Neural cell (in vitro differentiated cells): ENCODE data around the gene KRTAP5-8. TPM values are rescaled to one million over a fixed set of nuclear protein-coding genes. Genes with fewer than 3 reads are reported as not detected.
"Not testable (repeated sequence)": the region's sequence is repeated elsewhere in the genome, so short reads cannot be mapped to it uniquely, and the experiment has no call there.

Experiments
- H2AFZ ChIP-seq: fragments of 200-600, 300-800 bp; sonication (generic), shearing (Covaris generic); 2 replicates; pipeline ENCODE4 v1.6.0; 2014; ENCODE audit warnings: low read depth, mild to moderate bottlenecking, antibody characterized with exemption, low read length, moderate library complexity
- H3F3A ChIP-seq: fragments of 200-600 bp; shearing (Covaris generic); 2 replicates; pipeline ENCODE4 v1.6.1; 2016; ENCODE audit warnings: mild to moderate bottlenecking, moderate library complexity, mixed read lengths, antibody characterized with exemption, low read length; ENCODE audit not compliant: insufficient read depth, poor library complexity, severe bottlenecking
- H3K27ac ChIP-seq: fragments of 200-600, 300-800 bp; sonication (generic), shearing (Covaris generic); 2 replicates; pipeline ENCODE4 v1.5.1; 2014; ENCODE audit warnings: mild to moderate bottlenecking, low read length, moderate library complexity
- H3K27me3 ChIP-seq: fragments of 300-800, 200-600 bp; sonication (generic), shearing (Covaris generic); 2 replicates; pipeline ENCODE4 v1.6.0; 2014; ENCODE audit warnings: mild to moderate bottlenecking, low read depth, low read length, moderate library complexity; ENCODE audit not compliant: insufficient read depth
- H3K36me3 ChIP-seq: fragments of 300-800, 200-600 bp; sonication (generic), shearing (Covaris generic); 2 replicates; pipeline ENCODE4 v1.5.1; 2014; ENCODE audit warnings: mild to moderate bottlenecking, antibody characterized with exemption, low read length, moderate library complexity; ENCODE audit not compliant: insufficient read depth
- H3K4me2 ChIP-seq: fragments of 300-800, 200-600 bp; sonication (generic), shearing (Covaris generic); 2 replicates; pipeline ENCODE4 v1.6.0; 2014; ENCODE audit warnings: mild to moderate bottlenecking, low read length
- H3K4me3 ChIP-seq: fragments of 300-800, 200-600 bp; sonication (generic), shearing (Covaris generic); 2 replicates; pipeline ENCODE4 v1.5.1; 2014; ENCODE audit warnings: mild to moderate bottlenecking, low read length, moderate library complexity
- H3K79me2 ChIP-seq: fragments of 200-600 bp; shearing (Covaris generic); replicated peaks from 2 replicates; pipeline ENCODE4 v1.6.0; 2014; ENCODE audit warnings: mild to moderate bottlenecking, low read length, moderate library complexity; ENCODE audit not compliant: insufficient read depth
- H3K9ac ChIP-seq: fragments of 300-800, 200-600 bp; sonication (generic), shearing (Covaris generic); 2 replicates; pipeline ENCODE4 v1.6.1; 2016; ENCODE audit warnings: mild to moderate bottlenecking, low read length, mixed read lengths
- H3K9me2 ChIP-seq: fragments of 200-600 bp; shearing (Covaris generic); 2 replicates; pipeline ENCODE4 v1.6.1; 2016; ENCODE audit warnings: mild to moderate bottlenecking, low read length, mixed read lengths; ENCODE audit not compliant: insufficient read depth
- H3K9me3 ChIP-seq: fragments of 200-600, 300-800 bp; sonication (generic), shearing (Covaris generic); 2 replicates; pipeline ENCODE4 v1.6.1; 2016; ENCODE audit warnings: mild to moderate bottlenecking, mixed run types, low read length, moderate library complexity, mixed read lengths
- H4K20me1 ChIP-seq: fragments of 200-600 bp; shearing (Covaris generic); 2 replicates; pipeline ENCODE4 v1.6.1; 2016; ENCODE audit warnings: mild to moderate bottlenecking, mixed run types; ENCODE audit not compliant: insufficient read depth
- EP300 ChIP-seq: fragments of 450-650 bp; conservative IDR thresholded peaks from 2 replicates; pipeline ENCODE4 v1.6.1; 2014; ENCODE audit warnings: antibody characterized with exemption, mild to moderate bottlenecking, moderate library complexity; ENCODE audit not compliant: poor library complexity, severe bottlenecking
- EZH2 ChIP-seq: fragments of 200-600, 300-800 bp; shearing (Covaris generic), sonication (generic); IDR thresholded peaks from 2 replicates; pipeline ENCODE4 v1.6.1; 2014; ENCODE audit warnings: antibody characterized with exemption, low read length, borderline replicate concordance, mild to moderate bottlenecking; ENCODE audit not compliant: insufficient read depth, poor library complexity, severe bottlenecking
- MXI1 ChIP-seq: fragments of 450-650 bp; conservative IDR thresholded peaks from 2 replicates; pipeline ENCODE4 v1.6.1; 2014; ENCODE audit warnings: antibody characterized with exemption, mild to moderate bottlenecking; ENCODE audit not compliant: poor library complexity, severe bottlenecking
- POLR2AphosphoS5 ChIP-seq: IDR thresholded peaks from 2 replicates; pipeline ENCODE4 v1.6.1; 2012
- RAD21 ChIP-seq: fragments of 450-650 bp; conservative IDR thresholded peaks from 2 replicates; pipeline ENCODE4 v1.6.1; 2014; ENCODE audit warnings: antibody characterized with exemption, mild to moderate bottlenecking, moderate library complexity
- REST ChIP-seq: IDR thresholded peaks from 2 replicates; pipeline ENCODE4 v1.6.1; 2012; ENCODE audit warnings: borderline replicate concordance
- SMC3 ChIP-seq: fragments of 450-650 bp; conservative IDR thresholded peaks from 2 replicates; pipeline ENCODE4 v1.6.1; 2014; ENCODE audit warnings: antibody characterized with exemption, mild to moderate bottlenecking, moderate library complexity; ENCODE audit not compliant: poor library complexity
- TAF1 ChIP-seq: IDR thresholded peaks from 2 replicates; pipeline ENCODE4 v1.6.1; 2012; ENCODE audit warnings: low read depth
- polyA plus RNA-seq: library from polyadenylated mRNA; depleted of rRNA; stranded (reverse); fragments of >200 nt; gene quantifications from 2 replicates; pipeline ENCODE4 v1.2.3, GENCODE V29; 2014
- TF ChIP-seq, protein P1 (sequence below): fragments of 450-650 bp; IDR thresholded peaks from 2 replicates; pipeline ENCODE4 v1.5.1; 2014; ENCODE audit warnings: antibody characterized with exemption, mild to moderate bottlenecking, moderate library complexity; ENCODE audit not compliant: poor library complexity, severe bottlenecking

Gene KRTAP5-8
- polyA plus RNA-seq, 1 donor from 2014 or later: not detected

DNA sequence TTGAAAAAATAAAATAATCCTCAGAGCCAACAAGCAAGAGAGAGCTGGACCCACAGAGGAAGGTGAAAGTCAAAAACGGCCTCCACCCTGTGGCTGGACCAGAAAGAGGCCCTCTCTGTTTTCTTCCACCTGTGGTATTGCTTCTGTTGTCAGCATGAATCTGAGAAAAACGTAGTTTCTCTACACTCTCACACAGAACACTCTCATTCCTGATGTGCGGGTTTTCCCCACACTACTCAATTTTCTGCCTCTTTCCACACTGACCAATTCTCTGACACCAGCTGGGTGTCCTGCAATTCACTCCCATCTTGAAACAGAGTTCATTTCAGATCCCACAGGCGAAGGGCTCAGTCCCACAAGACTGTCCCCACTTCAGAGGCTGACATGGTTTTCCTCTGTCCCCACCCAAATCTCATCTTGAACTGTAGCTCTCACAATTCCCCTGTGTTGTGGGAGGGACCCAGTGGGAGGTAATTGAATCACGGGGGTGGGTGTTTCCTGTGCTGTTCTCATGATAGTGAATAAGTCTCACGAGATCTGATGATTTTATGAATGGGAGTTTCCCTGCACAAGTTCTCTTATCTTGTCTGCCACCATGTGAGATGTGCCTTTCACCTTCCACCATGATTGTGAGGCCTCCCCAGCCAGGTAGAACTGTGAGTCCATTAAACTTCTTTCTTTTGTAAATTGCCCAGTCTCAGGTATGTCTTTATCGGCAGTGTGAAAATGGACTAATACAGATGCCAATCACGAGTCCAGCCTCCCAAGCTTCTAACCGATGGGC lies 2.9 kb downstream of the KRTAP5-8 start:
- not testable (repeated sequence) for H3K36me3 ChIP-seq, H2AFZ ChIP-seq, H3F3A ChIP-seq, H3K4me3 ChIP-seq, H3K9ac ChIP-seq, H3K9me3 ChIP-seq, H4K20me1 ChIP-seq, H3K27ac ChIP-seq, H3K4me2 ChIP-seq, H3K9me2 ChIP-seq, H3K79me2 ChIP-seq, H3K27me3 ChIP-seq

- Histone ChIP-seq H4K20me1 (no peaks in the 10 kb centered on the region), H3K27me3 (no peaks in the 10 kb centered on the region), H2AFZ (no peak overlapping the region), H3K79me2 (no peaks in the 10 kb centered on the region), H3F3A (no peaks in the 10 kb centered on the region), H3K36me3 (no peaks in the 10 kb centered on the region), H3K9me3 (no peaks in the 10 kb centered on the region), H3K4me3 (no peak overlapping the region), H3K9ac (no peak overlapping the region), H3K4me2 (no peak overlapping the region), H3K9me2 (no peaks in the 10 kb centered on the region), H3K27ac (no peak overlapping the region)
- no peak for TF ChIP-seq SMC3
- TF ChIP-seq EZH2: no peak
- TF ChIP-seq MXI1: no peak
- no peak for TF ChIP-seq EP300
- no peak for TF ChIP-seq RAD21
- no peak for TF ChIP-seq TAF1
Observed at GRCh38 chr11:71542382-71542781, 4.6 kb downstream of the KRTAP5-8 start.

DNA sequence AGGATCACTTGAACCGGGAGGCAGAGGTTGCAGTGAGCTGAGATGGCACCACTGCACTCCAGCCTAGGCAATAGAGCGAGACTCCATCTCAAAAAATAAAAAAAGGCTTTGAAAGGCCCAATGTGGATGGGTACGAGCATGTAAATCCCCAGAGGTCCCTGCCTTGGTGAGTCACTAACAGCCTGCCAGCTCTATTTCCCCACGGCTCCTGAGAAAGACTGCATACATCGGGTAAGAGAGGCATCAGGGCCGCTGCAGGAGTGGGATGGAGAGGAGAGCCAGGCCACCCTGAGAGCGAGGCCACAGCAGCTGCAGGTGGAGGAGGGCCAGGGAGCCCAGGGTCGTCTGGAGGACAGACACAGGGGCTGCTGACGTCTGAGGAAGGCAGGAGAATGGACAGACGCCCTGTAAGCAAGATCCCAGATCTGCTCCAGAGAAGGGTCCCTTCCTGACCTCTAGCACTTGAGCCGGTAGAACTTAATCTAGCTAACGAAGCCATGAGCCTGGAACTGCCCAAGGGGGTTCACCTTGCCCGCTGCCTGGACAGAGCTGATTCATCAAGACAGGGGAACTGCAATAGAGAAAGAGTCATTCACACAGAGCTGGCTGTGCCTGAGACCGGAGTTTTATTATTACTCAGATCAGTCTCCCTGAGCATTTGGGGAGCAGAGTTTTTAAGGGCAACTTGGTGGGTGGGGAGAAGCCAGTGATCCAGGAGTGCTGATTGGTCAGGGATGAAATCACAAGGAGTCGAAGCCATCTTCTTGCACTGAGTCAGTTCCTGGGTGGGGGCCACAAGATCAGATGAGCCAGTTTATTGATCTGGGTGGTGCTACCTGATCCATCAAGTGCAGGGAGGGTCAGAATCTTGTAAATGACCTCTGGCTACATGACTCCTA lies 5.3 kb downstream of the KRTAP5-8 start:
- TF ChIP-seq RAD21 (no peak), MXI1 (no peak), TAF1 (no peak), POLR2AphosphoS5 (no peak), SMC3 (no peak), EP300 (no peak), REST (no peak)
- TF ChIP-seq, protein P1, sequence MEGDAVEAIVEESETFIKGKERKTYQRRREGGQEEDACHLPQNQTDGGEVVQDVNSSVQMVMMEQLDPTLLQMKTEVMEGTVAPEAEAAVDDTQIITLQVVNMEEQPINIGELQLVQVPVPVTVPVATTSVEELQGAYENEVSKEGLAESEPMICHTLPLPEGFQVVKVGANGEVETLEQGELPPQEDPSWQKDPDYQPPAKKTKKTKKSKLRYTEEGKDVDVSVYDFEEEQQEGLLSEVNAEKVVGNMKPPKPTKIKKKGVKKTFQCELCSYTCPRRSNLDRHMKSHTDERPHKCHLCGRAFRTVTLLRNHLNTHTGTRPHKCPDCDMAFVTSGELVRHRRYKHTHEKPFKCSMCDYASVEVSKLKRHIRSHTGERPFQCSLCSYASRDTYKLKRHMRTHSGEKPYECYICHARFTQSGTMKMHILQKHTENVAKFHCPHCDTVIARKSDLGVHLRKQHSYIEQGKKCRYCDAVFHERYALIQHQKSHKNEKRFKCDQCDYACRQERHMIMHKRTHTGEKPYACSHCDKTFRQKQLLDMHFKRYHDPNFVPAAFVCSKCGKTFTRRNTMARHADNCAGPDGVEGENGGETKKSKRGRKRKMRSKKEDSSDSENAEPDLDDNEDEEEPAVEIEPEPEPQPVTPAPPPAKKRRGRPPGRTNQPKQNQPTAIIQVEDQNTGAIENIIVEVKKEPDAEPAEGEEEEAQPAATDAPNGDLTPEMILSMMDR: no peak
- H2AFZ ChIP-seq: no peak overlapping the region
- H3K4me3 ChIP-seq: no peak overlapping the region
- H3K4me2 ChIP-seq: no peak overlapping the region
- H3K79me2 ChIP-seq: no peaks in the 10 kb centered on the region
- H3K9me2 ChIP-seq: no peaks in the 10 kb centered on the region
- H3K9ac ChIP-seq: no peak overlapping the region
- H3K9me3 ChIP-seq: no peaks in the 10 kb centered on the region
- no peak overlapping the region for H3K27ac ChIP-seq
- no peaks in the 10 kb centered on the region for H3F3A ChIP-seq
- H3K36me3 ChIP-seq: no peaks in the 10 kb centered on the region
- H3K27me3 ChIP-seq: no peaks in the 10 kb centered on the region
- H4K20me1 ChIP-seq: no peaks in the 10 kb centered on the region
